GM19193 (cell line): ENCODE data around the gene KLHL40.

Experiments
- POLR2A ChIP-seq: IDR thresholded peaks from 4 replicates; pipeline ENCODE4 v1.6.1; 2011; ENCODE audit not compliant: insufficient read depth, insufficient read length; ENCODE audit errors: extremely low read depth

KLHL40 gene

GRCh38 chr3:42685363-42685881 is at the start of gene KLHL40:
TSS of gene KLHL40 (plus strand) at chr3:42685537. CDS start at chr3:42685619, 82 bp downstream.
- TF ChIP-seq POLR2A: no peak

GRCh38 chr3:42637001-42637400 is 48.3 kb upstream of the KLHL40 start:
- no peak for TF ChIP-seq POLR2A

DNA sequence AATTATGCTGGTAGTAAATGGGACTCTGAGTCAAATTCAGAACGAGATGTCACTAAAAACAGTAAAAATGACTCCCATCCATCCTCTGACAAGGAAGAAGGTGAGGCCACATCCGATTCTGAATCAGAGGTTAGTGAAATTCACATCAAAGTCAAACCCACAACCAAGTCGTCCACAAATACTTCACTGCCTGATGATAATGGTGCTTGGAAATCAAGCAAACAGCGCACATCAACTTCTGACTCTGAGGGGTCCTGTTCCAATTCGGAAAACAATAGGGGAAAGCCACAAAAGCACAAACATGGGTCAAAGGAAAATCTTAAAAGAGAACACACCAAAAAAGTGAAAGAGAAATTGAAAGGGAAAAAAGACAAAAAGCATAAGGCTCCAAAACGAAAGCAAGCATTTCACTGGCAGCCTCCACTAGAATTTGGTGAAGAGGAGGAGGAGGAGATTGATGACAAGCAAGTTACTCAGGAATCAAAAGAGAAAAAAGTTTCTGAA is 46.9 kb upstream of the KLHL40 start:
- no peak for TF ChIP-seq POLR2A

- TF ChIP-seq POLR2A: no peak
Measured at GRCh38 chr3:42639192-42639591, 46.1 kb upstream of the KLHL40 start.

DNA sequence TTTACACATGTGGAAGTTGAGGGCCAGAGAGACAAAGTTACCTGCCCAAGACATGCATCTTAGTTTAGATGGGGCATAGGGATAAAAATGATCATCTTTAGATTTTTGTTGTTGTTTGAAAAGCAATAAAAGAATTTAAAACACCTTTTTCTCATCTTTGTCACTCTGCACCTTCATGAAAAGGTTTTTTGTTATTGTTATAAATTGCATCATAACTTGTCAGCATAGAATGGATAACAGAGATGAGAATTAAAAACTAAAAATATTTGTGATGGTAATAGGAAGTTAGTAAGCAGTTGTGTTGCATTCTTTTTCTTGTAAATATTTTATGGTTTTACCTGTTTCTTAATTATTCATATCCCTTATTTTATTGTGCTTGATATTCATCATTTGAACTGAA is 45.2 kb upstream of the KLHL40 start:
- no peak for TF ChIP-seq POLR2A

DNA sequence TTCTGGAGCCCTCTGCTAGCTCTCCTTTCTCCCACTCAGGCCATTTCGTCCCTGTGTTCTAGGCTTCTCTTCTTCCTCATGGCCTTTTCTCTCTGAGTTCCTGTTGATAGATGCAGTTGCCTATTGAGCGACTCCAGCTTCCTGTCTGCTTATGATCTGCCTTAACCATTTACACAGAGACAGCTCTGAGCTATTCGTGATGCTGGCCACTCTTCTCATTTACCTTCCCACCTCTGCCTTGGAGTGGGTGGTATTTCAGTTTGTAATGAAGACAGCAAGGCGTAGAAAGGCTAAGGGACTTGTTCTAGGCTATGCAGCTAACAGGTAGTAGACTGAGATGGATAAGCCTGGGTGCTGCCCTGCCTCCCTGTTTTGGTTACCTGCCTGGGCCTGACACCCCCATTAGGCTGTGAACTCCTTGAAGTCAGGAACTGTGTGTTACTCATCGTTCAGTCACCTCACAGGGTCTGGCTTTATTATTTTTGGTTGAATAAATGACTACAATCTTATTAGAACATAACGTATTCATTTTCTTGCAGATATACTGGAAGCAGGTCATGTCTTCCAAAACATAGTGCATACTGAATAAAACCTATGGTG is 44.5 kb upstream of the KLHL40 start:
- no peak for TF ChIP-seq POLR2A

DNA sequence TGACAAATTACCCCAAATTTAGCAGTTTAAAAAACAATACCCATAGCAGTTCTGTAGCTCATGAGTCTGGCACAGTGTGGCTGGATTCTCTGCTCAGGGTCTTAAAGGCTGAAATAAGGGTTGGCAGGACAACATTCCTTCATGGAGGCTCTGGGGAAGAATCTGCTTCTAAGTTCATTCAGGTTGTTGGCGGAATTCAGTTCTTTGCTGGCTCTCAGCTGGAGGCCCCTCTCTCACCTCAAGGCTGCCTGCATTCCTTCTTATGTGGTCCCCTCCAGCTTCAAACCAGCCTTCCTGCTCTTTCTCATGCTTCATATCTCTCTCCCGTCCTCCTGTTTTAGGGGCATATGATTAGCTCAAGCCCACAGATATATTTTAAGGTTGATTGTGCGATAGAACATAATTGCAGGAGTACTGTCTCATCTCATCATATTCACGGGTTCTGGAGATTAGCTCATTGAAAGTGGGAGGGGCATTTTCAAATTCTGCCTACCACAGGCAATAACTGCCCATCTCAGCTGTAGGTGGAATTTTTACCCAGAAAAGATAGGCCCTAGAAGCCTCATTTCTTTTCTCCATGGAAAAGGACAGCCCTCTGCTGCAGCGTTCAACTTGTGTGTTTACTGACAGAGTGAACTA is 37.4 kb upstream of the KLHL40 start:
- no peak for TF ChIP-seq POLR2A

- TF ChIP-seq POLR2A: no peak
Measured at GRCh38 chr3:42649006-42649405, 36.3 kb upstream of the KLHL40 start.

DNA sequence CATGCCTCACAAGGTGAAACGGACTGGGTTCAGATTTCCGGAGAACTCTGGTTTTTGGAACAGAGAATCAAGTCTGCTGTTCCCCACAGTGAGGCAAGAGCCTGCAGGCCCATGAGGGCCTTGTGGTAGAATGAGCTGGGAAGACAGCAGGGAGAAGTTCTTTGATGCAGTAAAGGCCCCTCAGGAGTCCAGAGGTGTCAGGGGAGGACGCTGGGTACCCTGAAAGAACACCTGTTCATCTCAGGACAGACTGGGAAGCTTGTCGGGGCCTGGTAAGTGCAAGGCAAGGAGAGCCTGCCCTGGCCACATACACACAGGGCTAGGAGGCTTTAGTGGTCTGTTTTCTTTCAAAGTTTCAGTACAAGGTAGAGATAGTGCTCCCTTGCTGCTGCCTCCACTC is 35.6 kb upstream of the KLHL40 start:
- no peak for TF ChIP-seq POLR2A

GRCh38 chr3:42651248-42652091 is 33.9 kb upstream of the KLHL40 start:
- TF ChIP-seq POLR2A: no peak

DNA sequence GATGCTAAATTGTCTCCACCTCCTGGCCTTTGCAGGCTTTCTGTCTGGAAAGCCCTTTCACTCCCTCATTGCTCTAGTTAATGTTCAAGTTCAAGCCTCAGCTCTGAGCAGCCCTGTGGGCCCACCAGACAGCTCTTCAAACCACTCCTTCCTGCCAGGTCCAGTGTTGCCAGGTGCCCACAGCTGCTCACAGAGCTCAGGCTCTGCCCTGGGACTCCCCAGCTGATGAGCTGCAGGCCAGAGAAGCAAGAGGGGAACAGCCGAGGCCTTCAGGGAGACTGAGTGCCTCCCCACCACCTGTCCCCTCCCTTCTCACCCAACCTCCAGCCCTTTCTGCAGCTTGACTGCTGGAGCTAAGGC is 33.1 kb upstream of the KLHL40 start:
- TF ChIP-seq POLR2A: no peak

GRCh38 chr3:42652611-42653302 is 32.6 kb upstream of the KLHL40 start:
- TF ChIP-seq POLR2A: no peak

GRCh38 chr3:42653303-42653559 is 32.1 kb upstream of the KLHL40 start:
- no peak for TF ChIP-seq POLR2A

DNA sequence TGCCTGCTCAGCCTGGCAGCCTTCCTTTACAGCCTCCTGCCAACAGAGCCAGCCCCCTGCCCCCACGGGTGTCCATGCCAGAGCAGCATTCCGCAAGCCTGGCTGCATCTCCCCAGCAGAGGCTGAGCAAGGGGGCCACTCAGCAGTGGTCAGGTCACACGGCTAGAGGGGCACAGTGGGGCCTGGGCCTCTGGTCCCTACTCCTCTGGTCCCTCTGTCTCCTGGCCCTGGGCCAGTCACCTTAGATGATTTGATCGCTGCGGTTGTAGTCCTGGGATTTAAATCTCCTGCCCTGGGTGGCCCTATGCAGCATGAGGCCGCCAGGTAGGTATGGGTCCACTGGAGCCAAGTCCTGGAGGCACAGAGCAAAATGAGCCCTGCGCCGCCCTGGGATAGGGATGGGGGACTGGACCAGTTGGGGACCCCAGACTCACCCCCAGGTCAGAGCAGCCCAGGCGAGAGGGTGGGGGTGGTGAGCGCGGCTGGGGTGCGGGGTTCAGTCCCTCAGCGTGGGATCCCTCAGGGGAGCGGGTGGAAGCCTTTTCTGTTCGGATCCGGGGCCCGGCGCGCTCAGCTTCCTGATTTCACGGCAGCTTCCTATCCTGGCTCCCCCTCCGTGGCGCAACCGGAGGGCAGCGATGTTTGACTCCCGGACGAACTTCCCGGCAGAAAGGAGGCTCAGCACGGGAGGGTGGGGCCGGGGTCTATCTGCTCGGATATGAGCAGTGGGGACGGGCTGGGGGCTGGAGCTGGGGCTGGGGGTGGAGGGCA is 31.6 kb upstream of the KLHL40 start, which contains the start of gene ZBTB47:
Gene ZBTB47 (plus strand): TSS at position 138 of the 771 bp plus-strand sequence. CDS start 4,659 bp downstream, outside the sequence.
- no peak for TF ChIP-seq POLR2A

- TF ChIP-seq POLR2A: no peak
Measured at GRCh38 chr3:42654331-42655201, 30.8 kb upstream of the KLHL40 start.
